Activated CD4-positive, alpha-beta T cell treated with anti-CD3 and anti-CD28 coated beads for 1 hour (primary cell): Measurements from ENCODE around the gene PHKG2.

Source experiments
- DNase-seq: peaks from one replicate; pipeline ENCODE4 v3.0.0-alpha.2; 2020

Gene PHKG2

DNA sequence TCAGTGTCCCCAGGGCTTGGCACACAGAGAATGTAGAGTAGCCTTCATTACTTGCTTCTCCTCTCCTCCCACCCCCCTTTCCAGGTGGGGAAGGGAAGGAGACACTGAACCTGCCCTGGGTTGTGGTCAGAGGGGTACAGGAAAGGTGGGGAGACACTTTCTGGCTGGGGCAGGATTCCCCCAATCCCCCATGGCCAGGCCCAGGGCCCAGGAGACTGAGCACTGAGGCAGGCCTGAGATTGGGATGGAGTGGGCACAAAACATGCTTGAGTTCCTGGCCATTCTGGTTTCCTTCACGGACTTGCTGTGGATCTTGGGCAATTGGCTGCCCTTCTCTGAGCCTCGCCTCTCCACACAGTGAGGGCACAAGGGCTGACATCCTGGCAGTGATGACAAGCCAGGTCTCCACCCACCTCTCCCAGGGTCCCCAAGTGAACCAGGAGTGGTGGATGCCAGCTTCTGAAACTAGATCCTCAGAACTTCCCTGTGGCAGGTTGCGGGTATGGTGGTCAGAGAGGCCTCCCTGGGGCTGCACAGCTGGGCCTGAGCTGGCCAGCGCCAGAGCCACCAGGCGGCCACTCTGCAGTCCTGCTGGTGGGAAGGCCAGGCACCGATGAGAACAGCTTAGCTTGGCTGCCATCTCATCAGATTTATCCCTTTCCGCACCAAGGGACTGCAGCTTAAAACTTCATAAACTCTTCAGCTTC is 29.5 kb downstream of the PHKG2 start:
- no peak for DNase-seq

DNA sequence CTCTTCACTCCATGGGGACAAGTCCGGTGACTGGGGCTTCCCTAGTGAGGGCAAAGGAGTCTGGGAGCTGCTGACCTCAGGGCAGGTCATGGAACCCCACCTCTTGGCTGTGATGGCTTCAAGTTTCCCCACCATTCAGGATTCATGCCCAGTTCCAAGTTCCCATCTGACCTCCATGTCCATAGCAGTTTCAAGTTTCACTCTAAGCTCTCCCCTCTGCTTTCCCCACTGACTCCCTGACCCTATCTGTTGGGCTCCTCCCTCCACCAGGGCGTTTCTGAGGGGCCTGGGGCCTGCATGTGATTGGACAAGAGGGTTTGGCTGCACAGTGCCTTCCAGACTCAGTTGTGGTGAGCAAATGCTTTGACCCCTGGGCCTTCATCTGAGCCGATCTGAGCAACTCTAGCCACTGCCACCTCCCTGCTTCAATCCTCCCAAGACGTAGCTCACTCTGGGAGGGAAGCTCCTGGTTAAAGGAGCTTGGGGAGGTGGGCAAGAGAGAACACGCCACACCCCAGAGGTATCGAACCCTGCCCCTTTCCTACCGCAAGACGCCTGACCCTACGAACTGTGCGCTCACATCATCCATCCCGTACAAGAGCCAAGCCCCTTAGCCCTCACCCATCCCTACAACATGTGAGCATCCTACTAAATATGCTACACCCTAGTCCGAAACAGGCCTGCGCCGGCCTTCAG is 30.5 kb downstream of the PHKG2 start:
- no peak for DNase-seq

DNA sequence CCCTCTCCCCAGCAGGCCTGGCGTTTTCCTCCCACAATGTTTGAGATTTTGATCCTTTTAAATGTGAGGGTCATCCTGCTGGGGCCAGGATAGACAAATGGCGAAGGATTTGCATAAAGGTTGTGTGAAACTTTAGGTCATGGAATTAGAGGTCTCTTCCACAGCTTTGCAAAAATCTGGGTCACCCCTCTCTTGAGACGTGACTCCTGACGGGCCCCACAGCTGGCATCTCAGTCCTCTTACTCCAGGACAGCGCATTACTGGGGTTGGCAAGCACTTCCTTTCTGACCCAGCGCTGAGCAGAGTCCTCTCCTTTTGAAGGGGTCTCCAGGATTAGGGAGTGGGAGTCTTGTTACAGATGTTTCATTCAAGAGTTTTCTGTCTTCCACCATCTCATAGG is 31.4 kb downstream of the PHKG2 start:
- DNase-seq: no peak

DNA sequence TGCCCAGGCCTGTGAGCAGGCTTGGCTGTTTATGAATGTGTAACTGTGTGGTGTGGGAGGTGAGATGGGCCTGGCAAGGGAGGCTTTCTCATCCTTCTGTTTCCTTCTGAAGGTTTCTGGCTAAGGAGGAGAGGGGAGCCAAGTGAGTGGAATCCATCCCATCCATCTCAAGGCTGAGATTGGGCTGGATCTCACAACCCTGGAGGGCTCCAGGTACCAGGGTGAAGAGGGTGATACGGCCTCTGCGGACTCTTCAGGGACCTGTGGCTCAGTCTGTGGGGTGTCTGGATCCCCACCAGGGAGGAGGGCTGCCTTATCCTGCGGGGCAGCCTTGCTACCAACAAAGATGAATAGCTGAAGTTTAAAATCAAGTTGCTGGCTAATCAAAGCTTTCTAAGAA is 31.8 kb downstream of the PHKG2 start:
- DNase-seq: no peak

DNA sequence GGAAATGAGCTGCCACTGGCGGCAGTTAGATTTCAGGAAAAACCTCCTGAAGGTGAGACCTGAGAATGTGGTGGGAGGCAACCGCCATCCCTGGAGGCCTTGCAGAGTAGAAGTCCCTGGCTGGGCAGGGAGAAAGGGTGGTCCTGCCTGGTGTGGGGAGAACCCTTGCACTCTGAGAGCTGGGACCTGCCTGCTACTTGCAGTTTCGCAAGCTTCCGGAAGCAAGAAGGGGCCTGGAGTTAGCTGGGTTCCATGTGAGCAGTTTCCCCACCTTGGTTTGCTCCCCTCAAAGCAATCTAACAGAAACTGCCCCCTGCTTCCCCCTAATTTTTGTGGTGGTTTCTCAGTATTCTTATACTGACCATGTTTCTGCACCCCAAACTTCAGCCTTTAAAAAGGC is 32.3 kb downstream of the PHKG2 start:
- no peak for DNase-seq

DNA sequence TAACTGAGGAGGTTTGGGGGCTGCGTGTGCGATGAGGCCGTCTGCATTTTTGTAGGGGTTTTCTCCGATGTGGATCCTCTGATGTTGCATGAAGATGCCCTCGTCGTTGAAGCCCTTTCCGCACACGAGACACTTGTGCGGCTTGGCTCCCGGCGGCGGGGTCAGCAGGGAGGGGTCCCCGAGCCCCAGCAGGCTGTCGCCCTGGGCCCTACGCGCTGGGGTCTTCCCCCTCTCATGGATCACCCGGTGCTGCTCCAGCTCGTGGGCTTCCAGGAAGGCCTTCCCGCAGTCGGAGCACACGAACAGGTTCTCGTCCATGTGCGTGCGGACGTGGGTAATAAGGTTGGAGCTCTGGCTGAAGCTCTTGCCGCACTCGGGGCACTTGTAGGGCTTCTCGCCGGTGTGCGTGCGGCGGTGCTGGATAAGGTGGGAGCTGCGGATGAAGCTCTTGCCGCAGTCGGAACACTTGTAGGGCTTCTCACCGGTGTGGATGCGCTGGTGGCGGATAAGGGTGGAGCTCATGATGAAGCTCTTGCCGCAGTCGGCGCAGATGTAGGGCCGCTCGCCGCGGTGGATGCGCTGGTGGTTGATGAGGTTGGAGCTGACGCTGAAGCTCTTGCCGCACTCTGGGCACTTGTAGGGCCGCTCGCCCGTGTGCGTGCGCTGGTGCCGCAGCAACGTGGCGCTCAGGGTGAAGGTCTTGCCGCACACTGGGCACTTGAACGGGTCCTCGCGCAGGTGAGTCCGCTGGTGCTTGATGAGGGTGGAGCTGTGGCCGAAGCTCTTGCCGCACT is 34.5 kb downstream of the PHKG2 start:
- no peak for DNase-seq

DNA sequence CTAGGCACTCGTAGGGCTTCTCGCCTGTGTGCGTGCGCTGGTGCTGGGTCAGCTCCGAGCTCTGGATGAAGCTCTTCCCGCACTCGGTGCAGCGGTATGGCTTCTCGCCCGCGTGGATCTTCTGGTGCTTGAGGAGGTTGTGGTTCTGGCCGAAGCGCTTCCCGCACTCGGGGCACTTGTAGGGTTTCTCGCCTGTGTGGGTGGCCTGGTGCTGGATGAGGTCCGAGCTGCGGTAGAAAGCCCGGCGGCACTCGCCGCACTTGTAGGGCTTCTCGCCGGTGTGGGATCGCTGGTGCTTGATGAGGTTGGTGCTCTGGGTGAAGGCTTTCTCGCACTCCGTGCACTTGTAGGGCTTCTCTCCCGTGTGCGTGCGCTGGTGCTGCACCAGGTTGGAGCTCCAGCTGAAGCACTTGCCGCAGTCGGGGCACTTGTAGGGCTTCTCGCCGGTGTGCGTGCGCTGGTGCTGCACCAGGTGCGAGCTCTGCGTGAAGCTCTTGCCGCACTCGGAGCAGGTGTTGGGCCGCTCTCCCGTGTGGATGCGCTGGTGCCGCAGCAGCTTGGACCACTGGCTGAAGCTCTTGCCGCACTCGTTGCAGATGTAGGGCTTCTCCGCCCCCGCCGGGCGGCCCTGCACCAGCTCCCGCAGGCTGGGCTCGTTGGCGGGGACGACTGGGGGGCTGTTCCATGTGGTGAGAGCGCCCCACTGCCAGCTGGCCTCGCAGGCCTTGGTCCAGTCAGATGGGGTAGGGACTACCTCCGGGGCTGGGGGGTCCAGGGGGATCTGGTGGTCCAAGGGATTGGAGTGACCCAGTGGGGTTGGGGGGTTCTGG is 35.3 kb downstream of the PHKG2 start:
- DNase-seq: no peak

DNA sequence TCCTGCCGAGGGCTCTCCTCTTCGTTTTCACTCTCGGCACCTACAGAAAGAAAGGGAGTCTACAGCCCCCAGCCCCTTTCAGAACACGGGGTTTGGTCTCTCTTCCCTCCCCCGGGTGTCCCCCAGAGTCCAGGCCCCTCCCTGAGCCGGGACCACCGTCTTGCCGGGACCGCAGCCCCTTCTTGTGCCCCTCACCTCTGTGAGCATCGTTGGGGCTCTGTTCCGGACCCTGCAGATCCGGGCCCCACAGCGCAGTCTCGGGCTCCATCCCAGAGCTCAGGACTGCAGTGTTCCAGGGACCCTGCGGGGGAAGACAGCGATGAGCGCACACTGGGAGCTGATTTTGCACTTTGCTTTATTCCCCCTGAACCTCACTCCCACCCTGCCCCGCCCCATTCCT is 36.0 kb downstream of the PHKG2 start:
- DNase-seq: no peak

DNA sequence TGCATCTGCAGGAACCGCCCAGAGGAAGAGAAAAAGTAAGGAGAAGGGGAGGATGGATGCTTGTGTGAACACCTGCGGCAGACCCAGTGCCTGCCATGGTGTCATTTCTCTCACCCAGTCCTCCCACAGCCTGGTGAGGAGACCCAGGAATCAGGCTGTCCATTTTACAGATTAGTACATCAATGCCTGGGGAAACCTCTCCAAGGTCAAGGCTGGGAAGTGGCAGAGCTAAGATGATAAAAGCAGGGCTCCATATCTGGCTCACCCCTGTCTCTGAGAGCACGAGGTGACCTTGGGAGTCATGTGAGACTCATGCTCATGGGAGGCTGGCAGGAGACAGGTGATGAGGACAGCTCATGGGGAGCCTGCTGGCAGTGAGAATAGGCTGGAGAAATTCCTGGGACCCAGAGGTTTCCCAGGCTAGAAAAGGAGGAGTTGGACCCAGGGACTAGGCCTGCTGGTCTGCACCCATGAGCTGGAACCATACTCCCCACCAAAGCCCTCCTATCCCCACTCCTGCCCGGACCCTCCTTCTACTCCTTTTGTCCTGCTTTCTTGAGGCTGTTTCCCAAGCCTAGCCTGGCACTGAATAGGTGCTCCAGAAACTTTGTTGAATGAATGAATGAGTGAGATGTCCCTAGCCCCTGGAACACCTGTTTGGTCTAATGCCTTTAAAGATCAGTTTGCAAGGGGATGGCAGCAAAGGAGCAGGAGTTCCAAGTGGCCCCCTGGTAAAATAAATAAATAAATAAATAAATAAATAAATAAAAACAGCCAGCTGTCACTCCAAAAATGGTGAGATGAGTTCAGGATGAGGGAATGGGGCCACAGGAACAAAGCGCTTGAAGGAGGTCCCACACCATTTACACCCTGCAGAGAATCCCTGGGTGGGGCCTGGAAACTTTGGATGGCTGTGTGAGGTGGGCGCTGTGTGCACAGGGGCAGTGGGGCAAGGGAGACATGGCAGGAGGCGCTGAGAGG is 37.2 kb downstream of the PHKG2 start:
- DNase-seq: no peak

DNA sequence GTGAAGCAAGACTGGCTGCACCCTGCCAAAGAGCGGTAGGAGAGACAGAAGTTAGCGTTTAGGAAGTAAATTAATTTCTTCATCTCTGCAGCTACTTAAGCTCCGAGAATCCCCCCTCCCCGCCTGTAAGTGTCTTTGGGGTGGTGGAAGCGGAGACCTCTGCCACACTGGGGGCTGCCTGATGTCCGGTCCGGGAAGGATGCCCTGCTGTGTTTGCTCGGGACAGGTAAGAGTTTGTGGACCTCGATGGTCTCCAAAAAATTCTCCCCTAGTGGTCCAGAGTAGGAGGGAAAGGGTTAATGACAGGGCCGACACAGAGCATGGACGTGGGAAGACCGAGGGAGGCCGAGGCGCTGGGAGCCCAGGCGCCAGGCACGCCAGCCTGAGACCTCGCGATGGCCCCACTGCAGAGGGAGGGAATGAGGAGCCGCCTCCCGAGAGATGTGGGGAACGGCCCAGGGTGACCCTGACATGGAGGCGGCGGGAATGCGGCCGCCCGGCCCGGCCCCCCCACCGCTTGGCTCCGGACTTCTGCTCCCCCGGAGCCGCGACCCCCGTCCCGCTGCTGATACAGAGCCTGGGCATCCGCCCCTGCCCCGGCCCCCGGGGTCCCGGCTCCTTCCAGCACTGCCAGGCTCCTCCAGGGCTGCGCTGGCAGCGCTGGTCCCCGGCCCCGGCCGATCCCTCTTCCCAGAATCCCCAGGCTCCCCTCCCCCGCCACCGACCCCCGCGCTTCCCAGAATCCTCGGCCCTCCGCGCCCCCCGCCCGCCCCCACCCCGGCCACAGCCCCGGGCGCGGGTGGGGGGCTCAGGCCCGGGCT is 38.1 kb downstream of the PHKG2 start:
- DNase-seq: no peak

DNA sequence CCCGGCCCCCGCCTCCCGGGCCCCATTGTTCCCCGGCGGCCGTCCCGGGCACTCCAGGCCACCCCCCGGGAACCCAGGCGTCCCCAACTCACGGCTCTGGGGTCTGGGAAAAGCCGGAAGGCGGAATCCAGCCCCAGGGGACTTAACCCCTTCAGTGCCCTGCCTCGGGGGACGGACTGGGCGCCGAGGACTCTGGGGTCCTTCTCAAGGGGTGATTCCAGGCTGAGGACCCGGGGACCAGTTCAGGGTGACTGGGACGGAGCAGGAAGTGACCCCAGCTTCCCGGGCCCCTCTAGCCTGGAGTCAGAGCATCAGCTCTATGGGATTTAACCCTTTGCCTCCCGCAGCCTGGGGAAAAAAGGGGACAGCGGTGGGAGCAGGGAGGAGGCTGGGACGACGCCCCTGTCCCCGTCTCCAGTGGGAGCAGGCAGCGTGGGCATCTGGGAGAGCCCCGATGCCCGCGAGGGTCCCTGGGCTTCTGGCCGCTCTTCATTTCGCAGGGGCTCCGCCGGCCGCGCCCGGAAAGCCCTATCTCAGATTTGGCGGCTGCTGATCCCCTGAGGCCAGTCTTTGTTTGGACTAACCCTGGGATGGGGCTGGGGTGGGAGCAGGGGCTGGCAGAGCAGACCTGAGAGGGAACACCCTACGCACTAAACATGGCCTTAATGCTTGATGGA is 38.8 kb downstream of the PHKG2 start, which contains the start of gene ZNF629:
ZNF629 (minus strand) TSS at position 270 of the 677 bp plus-strand sequence. CDS start 2,723 bp downstream, outside the sequence.
- DNase-seq: no peak

DNA sequence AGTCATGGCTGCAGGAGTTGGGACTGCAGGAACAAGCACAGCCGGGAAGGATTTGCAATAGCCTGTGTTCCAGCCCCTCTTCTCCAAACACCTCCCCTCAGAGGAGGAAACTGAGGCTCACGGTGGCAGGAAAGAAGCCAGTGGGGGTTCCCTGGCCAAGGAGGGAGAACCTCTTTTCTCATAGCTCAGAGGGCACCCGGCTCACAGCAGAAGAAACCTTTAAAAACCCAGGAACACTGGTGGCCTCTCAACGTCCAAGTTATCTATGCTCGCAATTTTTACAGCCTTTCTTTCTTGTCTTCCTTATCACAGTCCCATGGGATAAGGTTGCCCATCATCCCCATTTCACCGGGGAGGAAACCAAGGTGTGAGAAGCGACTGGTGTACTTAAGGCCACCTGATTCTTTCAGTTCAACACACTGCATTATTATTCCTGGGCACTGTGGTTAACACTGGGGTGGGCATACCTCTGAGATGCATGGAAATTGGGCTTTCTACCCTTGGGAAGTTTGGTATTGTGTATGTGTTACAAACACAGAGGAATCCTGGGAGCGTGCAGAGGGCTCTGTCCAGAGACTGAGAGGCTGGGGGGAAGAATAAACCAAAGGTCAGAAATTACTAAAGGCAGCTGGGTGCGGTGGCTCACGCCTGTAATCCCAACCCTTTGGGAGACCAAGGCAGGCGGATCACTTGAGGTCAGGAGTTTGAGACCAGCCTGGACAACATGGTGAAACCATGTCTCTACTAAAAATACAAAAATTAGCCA is 39.6 kb downstream of the PHKG2 start:
- no peak for DNase-seq

DNA sequence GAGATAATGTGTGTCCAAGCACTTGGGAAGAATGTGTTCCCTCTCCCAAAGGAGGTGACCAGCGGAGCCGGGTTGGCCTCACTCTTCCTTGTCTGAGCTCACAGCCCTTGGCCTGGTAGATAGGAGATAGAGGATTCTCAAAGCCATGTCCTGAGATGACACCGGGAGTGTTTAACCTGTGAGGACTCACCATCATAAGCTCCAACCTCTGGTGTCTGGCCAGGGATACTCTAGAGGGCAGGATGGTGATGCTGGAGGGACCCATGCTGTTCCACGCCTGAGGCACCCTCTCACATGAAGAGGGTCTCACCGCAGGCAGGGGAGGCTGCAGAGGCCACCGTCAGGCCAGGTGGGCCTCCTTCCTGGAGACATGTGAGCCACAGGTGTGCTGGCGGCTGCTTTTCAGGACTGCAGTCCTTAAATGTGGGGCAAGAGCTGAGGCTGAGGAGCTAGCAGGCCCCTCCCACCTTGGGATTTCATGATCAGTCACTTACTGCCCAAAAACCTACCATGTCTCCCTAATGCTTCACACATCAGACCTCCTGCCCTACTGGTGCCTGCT is 45.4 kb downstream of the PHKG2 start:
- no peak for DNase-seq

DNA sequence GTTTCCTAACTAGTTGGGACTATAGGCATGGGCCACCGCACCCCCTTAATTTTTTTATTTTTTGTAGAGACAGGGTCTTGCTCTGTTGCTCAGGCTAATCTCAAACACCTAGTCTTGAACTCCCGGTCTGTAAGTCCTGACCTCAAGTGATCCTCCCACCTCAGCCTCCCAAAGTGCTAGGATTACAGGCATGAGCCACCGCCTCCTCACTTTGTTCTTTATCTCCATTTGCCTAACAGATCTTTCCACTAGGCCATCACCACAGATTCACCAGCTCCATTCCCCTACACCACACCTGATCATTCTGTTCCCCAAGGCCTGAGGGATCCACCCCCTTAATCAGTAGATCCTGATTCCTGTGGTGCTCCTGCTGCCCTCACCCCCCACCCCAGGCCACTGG is 46.4 kb downstream of the PHKG2 start:
- no peak for DNase-seq

DNA sequence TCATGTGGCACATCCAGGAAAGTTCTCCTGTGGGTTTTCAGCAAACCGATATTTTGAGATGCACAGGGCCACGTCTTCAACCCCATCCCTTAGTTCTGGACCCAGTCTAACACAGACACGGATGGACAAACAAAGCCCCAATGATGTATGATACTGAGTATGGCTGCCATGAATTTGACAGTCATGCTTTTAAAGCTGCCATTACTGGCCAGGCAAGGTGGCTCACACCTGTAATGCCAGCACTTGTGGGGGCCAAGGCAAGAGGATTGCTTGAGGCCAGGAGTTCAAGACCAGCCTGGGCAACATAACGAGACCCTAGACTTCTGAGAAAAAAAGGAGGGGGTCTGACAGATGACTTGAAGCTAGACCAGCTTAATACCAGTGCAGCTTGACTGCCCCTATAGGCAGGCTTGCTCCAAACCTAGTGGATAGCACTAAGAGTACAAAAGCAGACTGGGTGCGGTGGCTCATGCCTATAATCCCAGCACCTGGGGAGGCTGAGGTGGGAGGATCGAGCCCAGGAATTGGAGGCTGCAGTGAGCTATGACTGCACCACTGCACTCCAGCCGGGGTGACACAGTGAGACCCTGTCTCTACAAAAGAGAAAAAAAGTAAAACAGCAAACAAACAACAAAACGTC is 49.6 kb downstream of the PHKG2 start:
- no peak for DNase-seq
